ENCODE results near the gene DYNLT2. TPM values are rescaled to one million over a fixed set of nuclear protein-coding genes. Genes with fewer than 3 reads are reported as not detected.
"Not testable (repeated sequence)": the region's sequence is repeated elsewhere in the genome, so short reads cannot be mapped to it uniquely, and the experiment has no call there.

Gene DYNLT2
- total RNA-seq, 4 donors from 2014 or later, result 0.94 to 3.1 (median 1.4) TPM

DNA sequence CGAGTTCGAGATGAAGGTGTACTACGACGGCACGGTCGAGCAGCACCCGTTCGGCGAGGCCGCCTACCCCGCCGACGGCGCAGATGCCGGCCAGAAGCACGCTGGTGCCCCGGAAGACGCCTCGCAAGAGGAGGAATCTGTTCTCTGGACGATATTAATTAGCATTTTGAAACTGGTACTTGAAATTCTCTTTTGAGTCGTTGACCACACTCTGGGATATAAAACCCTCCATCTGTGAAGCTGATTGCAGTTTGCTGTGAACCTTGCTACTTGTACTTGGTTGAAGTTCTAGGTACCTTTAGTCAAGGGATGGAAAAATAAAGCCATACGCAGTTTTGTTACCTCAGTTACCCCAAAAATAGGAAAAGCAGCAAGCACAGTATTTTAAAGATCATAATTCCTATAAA is 48.5 kb downstream of the DYNLT2 start:
- Histone ChIP-seq H3K27me3 (no peaks in the 10 kb centered on the region), H3K4me1 (peaks cover 27 to 70% (median 52%) of the 10 kb centered on the region in 3 donors), H3K9me3 (no peaks in the 10 kb centered on the region), H3K27ac (peak overlapping the region; percentile 88 to 99 (median 98)), H3K36me3 (peaks cover 0 to 32% (median 0%) of the 10 kb centered on the region in 3 donors), H3K4me3 (peak overlapping the region; percentile 67 to 96 (median 90))
- intact Hi-C loops (cut with DNase I), result no loop called here
- TF ChIP-seq, protein P1, sequence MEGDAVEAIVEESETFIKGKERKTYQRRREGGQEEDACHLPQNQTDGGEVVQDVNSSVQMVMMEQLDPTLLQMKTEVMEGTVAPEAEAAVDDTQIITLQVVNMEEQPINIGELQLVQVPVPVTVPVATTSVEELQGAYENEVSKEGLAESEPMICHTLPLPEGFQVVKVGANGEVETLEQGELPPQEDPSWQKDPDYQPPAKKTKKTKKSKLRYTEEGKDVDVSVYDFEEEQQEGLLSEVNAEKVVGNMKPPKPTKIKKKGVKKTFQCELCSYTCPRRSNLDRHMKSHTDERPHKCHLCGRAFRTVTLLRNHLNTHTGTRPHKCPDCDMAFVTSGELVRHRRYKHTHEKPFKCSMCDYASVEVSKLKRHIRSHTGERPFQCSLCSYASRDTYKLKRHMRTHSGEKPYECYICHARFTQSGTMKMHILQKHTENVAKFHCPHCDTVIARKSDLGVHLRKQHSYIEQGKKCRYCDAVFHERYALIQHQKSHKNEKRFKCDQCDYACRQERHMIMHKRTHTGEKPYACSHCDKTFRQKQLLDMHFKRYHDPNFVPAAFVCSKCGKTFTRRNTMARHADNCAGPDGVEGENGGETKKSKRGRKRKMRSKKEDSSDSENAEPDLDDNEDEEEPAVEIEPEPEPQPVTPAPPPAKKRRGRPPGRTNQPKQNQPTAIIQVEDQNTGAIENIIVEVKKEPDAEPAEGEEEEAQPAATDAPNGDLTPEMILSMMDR (IDR thresholded peaks at IDR 0.05), result no peak
- TF ChIP-seq POLR2A (IDR thresholded peaks at IDR 0.05), result no peak
- 4 to 6% methylated on average over 3 to 6 of the region's 22 CpGs for WGBS, 2 donors
- DNase-seq, result no peak

DNA sequence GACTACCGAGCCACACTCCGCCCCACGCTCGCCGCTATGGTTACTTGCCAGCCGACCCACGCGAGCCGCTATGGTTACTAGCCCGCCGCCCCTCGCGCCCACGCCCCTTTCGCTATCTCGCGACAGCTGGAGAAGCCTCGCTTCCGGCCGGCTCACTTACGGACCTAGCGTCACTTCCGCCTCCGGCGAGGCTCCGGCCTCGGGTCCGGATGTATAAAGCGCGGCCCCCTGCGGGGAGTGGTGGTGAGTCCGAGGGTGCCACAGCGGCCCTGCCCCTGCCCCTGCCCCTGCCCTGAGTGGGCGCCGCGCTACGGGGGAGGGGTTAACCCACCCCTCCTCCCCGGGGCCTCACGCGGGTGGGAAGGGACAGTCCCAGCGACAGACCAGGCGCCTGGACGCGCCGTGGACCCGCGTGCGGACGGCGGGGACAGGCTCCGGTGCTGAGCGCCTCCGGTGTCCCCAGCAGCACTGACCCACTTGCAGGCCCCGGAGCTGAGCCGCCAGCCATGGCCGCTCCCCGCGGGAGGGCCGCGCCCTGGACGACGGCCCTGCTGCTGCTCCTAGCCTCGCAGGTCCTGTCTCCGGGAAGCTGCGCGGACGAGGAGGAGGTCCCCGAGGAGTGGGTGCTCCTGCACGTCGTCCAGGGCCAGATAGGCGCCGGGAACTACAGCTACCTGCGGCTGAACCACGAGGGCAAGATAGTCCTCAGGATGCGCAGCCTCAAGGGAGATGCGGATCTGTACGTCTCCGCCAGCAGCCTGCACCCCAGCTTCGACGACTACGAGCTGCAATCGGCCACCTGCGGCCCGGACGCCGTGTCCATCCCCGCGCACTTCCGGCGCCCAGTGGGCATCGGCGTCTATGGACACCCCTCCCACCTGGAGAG is 49.2 kb downstream of the DYNLT2 start, which contains the start of the genes C6orf120 and WDR27:
Gene C6orf120 (plus strand): TSS at position 173 of the 886 bp plus-strand sequence. CDS start 334 bp downstream, at position 507.
Gene WDR27 (minus strand): TSS at position 76 of the 886 bp plus-strand sequence. CDS start 13,024 bp downstream, outside the sequence.
- intact Hi-C loops (cut with DNase I), result no loop called here
- H3K27me3 ChIP-seq, result no peaks in the 10 kb centered on the region
- WGBS, 2 donors, result 0% methylated on average over 8 to 13 of the region's 92 CpGs
- H3K4me1 ChIP-seq, result peaks cover 27 to 76% (median 56%) of the 10 kb centered on the region in 3 donors
- peak; percentile 86 for DNase-seq
- peak within 1 kb of the TSS; percentile 67 to 96 (median 90) for H3K4me3 ChIP-seq
- H3K27ac ChIP-seq, result peak within 1 kb of the TSS; percentile 88 to 99 (median 98)
- no peaks in the 10 kb centered on the region for H3K9me3 ChIP-seq
- peaks cover 0 to 26% (median 0%) of the 10 kb centered on the region in 3 donors for H3K36me3 ChIP-seq
- TF ChIP-seq, protein P1 (IDR thresholded peaks at IDR 0.05), result no peak
- peak in 3 of 4 donors; percentile 92 to 98 (median 92) for TF ChIP-seq POLR2A (IDR thresholded peaks at IDR 0.05)

DNA sequence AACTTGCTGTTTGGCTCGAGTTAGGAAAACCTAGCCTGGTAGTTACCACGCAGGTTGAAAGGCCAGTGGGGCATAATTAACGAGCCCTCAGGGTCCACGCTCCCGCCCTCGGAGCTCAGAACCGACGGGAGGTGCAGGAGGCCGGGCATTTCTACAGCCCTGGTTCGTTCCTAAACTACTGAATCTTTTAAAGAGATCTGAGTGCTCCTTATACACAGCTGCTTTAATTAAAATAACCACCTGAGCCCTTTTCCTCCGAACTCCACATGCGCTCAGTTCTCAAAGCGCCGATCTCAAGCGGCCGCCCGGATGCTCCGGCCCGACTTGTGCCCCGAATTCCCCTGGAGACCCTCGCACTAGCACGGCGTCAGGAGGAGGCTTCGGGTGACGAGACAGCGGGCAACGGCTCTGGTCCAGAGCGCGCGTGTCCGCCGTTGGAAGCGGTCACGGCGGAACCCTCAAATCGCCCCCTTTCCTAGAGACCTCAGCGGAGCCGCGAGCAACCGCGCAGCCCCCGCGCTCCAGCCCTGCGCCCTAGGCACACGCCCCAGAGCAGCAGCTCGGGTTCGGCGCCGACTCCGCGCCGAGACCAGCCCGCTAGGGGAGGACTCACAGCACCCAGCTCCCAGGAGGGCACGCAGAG is 49.9 kb downstream of the DYNLT2 start:
- H3K27ac ChIP-seq, result peak overlapping the region; percentile 88 to 99 (median 98)
- peaks cover 27 to 78% (median 56%) of the 10 kb centered on the region in 3 donors for H3K4me1 ChIP-seq
- no peak for TF ChIP-seq POLR2A (IDR thresholded peaks at IDR 0.05)
- TF ChIP-seq, protein P1 (IDR thresholded peaks at IDR 0.05), result peak in 2 of 6 experiments; percentile 2 to 12
- WGBS, 2 donors, result 1 to 2% methylated on average over 10 to 12 of the region's 54 CpGs
- intact Hi-C loops (cut with DNase I), result no loop called here
- no peak for DNase-seq
- H3K27me3 ChIP-seq, result no peaks in the 10 kb centered on the region
- H3K9me3 ChIP-seq, result no peaks in the 10 kb centered on the region
- peaks cover 0 to 27% (median 0%) of the 10 kb centered on the region in 3 donors for H3K36me3 ChIP-seq
- H3K4me3 ChIP-seq, result peak overlapping the region; percentile 67 to 96 (median 90)

DNA sequence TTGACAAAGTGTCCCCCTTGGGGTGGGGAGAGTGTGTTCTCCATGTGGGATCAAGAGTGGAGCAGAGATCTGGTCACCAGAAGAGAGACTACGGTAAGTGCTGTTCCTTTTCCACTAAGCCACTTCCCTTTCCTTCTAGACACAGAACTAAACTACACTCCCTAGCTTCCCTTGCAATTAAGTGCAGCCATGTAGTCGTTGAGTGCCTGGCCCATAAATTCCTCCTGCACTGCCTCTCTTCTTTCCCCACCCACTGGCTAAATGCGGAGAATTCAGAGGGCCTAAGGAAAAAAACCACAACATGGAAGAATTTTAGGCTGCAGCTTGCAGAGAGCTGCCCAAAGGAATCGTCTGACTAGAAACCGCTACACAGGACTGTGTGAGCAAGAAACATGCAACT is 51.1 kb downstream of the DYNLT2 start:
- no peak for TF ChIP-seq POLR2A (IDR thresholded peaks at IDR 0.05)
- no peaks in the 10 kb centered on the region for H3K9me3 ChIP-seq
- H3K27me3 ChIP-seq, result no peaks in the 10 kb centered on the region
- H3K36me3 ChIP-seq, result peaks cover 0 to 19% (median 0%) of the 10 kb centered on the region in 3 donors
- DNase-seq, result no peak
- H3K27ac ChIP-seq, result peak overlapping the region in 2 of 4 donors; percentile 88 to 97
- H3K4me1 ChIP-seq, result peaks cover 27 to 70% (median 52%) of the 10 kb centered on the region in 3 donors
- 37 to 43% methylated on average over 5 of the region's 5 CpGs for WGBS, 2 donors
- intact Hi-C loops (cut with DNase I), result no loop called here
- peak overlapping the region in 2 of 4 donors; percentile 67 to 96 for H3K4me3 ChIP-seq

DNA sequence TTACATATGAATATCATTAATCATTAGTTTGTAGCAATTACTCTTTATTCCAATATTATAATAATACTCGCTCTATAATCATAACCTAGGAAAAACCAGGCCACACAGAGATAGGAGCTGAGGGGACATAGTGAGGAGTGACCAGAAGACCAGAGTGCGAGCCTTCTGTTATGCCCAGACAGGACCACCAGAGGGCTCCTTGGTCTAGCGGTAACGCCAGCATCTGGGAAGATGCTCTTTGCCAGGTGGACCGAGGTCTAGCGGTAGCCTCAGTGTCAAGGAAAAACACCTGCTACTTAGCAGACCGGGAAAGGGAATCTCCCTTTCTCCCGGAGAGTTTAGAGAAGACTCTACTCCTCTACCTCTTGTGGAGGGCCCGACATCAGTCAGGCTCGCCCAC is 54.3 kb downstream of the DYNLT2 start:
- WGBS, 2 donors, result 88 to 93% methylated on average over 4 to 9 of the region's 10 CpGs
- peak overlapping the region; percentile 53 to 86 (median 76) for H3K27ac ChIP-seq
- peaks cover 0 to 15% (median 0%) of the 10 kb centered on the region in 3 donors for H3K36me3 ChIP-seq
- intact Hi-C loops (cut with DNase I), result loop anchor here (5.0 kb wide), 1 partner anchor 55 kb away; the partner anchor contains the start of genes DYNLT2 and ERMARD
- DNase-seq, H3K9me3 ChIP-seq, H3K27me3 ChIP-seq, H3K4me3 ChIP-seq: not testable (repeated sequence)
- TF ChIP-seq, protein P1 (IDR thresholded peaks at IDR 0.05), result peak in 3 of 6 experiments; percentile 13 to 29 (median 22)
- H3K4me1 ChIP-seq, result peaks cover 15 to 43% (median 29%) of the 10 kb centered on the region in 3 donors

Data from esophagus squamous epithelium (tissue), 5 donors.